ENCODE data around the gene SIGLEC7.

Gene SIGLEC7

DNA sequence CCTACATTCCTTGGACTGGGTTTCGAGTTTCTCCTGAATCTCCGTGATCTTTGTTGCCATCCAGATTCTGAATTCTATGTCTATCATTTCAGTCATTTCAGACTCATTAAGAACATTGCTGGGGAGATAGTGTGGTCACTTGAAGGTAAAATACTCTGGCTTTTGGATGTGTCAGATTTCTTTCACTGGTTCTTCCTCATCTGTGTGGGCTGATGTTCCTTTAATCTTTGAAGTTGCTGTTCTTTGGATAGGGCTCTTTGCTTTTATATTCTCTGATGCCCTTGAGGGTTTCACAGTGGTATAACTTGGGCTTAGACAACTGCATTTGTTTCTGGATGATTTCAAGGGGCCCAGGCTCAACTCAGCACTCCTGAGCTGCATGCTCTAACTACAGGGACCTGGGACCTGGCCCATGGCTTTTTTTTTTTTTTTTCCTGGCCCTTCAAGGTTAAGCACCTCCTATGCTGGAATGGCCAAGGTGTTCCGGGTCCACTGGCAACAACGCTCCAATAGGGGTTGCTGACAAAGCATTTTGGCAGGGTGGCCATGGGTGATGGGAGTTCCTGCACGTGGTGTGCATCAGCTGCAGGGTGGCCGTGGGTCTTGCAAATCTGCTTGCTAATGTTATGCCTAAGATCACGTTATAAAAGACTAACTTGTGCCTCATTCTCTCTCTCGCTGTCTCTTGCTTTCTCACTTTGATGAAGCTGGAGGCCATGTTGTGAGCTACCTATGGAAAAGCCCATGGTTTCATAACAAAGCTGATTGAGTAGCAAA is 5.9 kb upstream of the SIGLEC7 start:
- TF ChIP-seq, protein P1, sequence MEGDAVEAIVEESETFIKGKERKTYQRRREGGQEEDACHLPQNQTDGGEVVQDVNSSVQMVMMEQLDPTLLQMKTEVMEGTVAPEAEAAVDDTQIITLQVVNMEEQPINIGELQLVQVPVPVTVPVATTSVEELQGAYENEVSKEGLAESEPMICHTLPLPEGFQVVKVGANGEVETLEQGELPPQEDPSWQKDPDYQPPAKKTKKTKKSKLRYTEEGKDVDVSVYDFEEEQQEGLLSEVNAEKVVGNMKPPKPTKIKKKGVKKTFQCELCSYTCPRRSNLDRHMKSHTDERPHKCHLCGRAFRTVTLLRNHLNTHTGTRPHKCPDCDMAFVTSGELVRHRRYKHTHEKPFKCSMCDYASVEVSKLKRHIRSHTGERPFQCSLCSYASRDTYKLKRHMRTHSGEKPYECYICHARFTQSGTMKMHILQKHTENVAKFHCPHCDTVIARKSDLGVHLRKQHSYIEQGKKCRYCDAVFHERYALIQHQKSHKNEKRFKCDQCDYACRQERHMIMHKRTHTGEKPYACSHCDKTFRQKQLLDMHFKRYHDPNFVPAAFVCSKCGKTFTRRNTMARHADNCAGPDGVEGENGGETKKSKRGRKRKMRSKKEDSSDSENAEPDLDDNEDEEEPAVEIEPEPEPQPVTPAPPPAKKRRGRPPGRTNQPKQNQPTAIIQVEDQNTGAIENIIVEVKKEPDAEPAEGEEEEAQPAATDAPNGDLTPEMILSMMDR (IDR thresholded peaks at IDR 0.05; ENCODE audit: control insufficient read depth, insufficient read depth, low read depth, low read length, missing control alignments): no peak
- DNase-seq (ENCODE audit: low read depth): no peak
- H3K4me3 ChIP-seq (ENCODE audit: control insufficient read depth, low read depth, low read length): no peak overlapping the region

DNA sequence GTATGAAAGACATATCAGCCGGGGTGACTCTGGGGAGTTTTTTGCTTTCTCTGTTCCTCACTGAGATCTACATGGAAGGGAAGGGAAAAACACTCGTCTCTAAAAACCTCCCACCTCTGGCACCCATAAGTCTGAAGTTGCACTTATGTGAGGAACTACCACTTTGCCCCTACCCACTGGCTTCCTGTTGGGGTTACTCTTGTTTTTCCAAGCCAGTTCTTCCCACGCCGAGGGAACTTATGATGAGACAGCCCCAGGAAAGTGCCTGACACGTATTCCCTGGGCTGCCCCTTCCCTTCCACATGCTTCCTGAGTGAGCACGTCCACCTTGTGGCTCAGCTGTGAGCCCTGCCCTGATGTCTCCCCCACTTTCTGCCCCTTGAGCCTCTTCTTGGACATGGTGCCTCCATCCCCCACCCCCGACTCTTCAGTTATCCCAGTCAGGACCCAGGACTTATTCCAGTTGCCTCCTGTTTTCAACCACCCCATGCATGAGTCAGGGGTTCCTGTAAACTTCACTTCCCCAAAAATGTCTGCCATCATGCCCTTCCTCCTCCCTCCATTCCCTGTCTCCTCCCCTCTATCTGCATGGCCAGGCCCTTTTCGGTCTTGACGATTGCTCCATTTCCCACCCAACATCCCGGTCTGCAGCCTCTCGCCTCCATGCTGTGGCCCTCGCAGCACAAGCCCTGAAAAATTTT is 5.1 kb upstream of the SIGLEC7 start:
- TF ChIP-seq, protein P1 (IDR thresholded peaks at IDR 0.05; ENCODE audit: control insufficient read depth, insufficient read depth, low read depth, low read length, missing control alignments): no peak
- H3K4me3 ChIP-seq (ENCODE audit: control insufficient read depth, low read depth, low read length): no peak overlapping the region
- DNase-seq (ENCODE audit: low read depth): no peak

DNA sequence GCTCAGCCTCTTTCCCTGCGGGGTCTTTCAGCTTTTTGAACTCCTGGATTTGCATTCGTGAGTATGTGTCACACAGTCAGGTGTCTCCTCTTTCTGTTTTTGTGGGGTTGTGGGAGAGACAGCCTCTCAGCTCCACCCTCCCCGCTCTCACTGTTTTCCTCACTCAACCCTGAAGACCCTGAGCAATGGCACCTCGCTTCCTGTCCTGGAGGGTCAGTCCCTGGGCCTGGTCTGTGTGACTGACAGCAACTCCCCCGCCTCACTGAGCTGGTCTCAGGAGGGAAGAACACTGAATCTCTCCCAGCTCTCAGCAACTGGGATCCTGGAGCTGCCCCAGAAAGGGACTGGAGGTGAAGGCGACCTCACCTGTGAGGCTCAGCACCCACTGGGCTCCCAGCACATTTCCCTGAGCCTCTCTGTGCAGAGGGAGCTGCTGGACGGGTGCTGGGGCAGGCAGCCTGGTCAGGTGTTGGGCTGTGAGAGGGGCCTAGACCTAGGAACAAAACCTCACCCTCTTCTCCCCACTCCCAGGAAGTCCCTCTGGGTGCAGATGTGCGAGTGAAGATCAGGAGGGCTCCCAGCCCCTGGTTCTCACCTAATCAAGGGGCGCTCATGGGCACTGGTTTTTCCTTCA is 4.2 kb upstream of the SIGLEC7 start:
- DNase-seq (ENCODE audit: low read depth): no peak
- TF ChIP-seq, protein P1 (IDR thresholded peaks at IDR 0.05; ENCODE audit: control insufficient read depth, insufficient read depth, low read depth, low read length, missing control alignments): no peak
- no peak overlapping the region for H3K4me3 ChIP-seq (ENCODE audit: control insufficient read depth, low read depth, low read length)

GRCh38 chr19:51138549-51138979 is 3.5 kb upstream of the SIGLEC7 start:
- TF ChIP-seq, protein P1 (IDR thresholded peaks at IDR 0.05; ENCODE audit: control insufficient read depth, insufficient read depth, low read depth, low read length, missing control alignments): no peak
- DNase-seq (ENCODE audit: low read depth): no peak
- H3K4me3 ChIP-seq (ENCODE audit: control insufficient read depth, low read depth, low read length): no peak overlapping the region

DNA sequence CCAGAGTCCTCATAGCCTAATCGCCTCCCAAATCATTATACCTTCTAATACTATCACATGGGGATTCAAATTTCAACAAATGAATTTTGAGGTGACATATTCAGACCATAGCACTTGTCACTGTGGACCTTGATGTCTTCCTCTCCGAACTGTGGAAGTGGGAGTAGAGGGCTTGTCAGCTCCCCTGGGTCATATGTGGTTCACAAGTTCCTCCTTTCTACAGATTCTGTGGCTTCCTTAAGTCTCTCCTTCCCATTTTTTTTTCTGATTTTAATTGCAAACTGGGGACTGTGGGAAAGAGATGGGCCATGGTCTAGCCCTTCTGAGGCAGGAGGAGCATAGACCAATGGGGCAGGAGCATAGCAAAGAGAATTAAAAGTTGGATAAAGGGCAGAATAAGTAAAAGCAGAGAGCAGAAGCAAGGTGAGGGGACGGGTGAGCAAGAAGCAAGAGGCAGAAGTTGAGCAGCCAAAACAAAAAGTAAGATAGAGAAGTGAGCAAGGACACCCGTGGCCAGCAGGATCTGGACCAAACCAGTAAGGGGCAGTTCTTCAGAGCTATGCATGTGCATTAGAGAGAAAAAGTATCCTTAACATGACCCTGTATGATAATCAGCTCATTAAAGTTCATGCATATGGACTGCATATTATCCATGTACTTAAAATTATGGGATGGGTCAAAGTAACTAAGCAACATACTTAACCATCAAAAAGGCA is 2.6 kb upstream of the SIGLEC7 start:
- H3K4me3 ChIP-seq (ENCODE audit: control insufficient read depth, low read depth, low read length): no peak overlapping the region
- TF ChIP-seq, protein P1 (IDR thresholded peaks at IDR 0.05; ENCODE audit: control insufficient read depth, insufficient read depth, low read depth, low read length, missing control alignments): no peak
- no peak for DNase-seq (ENCODE audit: low read depth)

GRCh38 chr19:51140441-51140840 is 1.7 kb upstream of the SIGLEC7 start:
- H3K4me3 ChIP-seq (ENCODE audit: control insufficient read depth, low read depth, low read length): no peak overlapping the region
- DNase-seq (ENCODE audit: low read depth): no peak
- TF ChIP-seq, protein P1 (IDR thresholded peaks at IDR 0.05; ENCODE audit: control insufficient read depth, insufficient read depth, low read depth, low read length, missing control alignments): no peak
